22Rv1 (cell line): ENCODE data around the gene CAMK2N1.

Source experiments
- ZFX ChIP-seq: fragments of 450-650 bp; IDR thresholded peaks from 2 replicates; pipeline ENCODE4 v1.6.1; 2017; ENCODE audit warnings: antibody characterized with exemption, borderline replicate concordance
- TF ChIP-seq, protein P1 (sequence below): fragments of 450-650 bp; IDR thresholded peaks from 2 replicates; pipeline ENCODE4 v1.5.1; 2017; ENCODE audit warnings: mild to moderate bottlenecking

DNA sequence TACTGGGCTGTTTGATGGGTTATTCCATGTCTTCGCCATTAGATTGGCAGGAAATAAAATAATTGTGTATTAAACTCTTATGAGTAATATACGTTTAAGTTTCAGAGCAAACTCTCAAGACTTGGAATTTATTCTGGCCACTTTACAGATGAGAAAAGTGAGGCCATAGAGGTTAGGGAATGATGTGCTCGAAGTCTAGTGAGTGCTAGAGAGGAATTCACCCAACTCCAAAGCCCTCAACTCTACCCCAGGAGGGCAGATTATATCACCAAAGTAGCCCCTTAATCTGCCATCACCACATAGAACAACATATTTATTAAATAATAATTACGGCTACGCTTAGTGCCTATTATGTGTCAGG is 22.4 kb upstream of the CAMK2N1 start:
- TF ChIP-seq, protein P1, sequence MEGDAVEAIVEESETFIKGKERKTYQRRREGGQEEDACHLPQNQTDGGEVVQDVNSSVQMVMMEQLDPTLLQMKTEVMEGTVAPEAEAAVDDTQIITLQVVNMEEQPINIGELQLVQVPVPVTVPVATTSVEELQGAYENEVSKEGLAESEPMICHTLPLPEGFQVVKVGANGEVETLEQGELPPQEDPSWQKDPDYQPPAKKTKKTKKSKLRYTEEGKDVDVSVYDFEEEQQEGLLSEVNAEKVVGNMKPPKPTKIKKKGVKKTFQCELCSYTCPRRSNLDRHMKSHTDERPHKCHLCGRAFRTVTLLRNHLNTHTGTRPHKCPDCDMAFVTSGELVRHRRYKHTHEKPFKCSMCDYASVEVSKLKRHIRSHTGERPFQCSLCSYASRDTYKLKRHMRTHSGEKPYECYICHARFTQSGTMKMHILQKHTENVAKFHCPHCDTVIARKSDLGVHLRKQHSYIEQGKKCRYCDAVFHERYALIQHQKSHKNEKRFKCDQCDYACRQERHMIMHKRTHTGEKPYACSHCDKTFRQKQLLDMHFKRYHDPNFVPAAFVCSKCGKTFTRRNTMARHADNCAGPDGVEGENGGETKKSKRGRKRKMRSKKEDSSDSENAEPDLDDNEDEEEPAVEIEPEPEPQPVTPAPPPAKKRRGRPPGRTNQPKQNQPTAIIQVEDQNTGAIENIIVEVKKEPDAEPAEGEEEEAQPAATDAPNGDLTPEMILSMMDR = no peak
- TF ChIP-seq ZFX = no peak
